CD4-positive, alpha-beta T cell (primary cell): Measurements from ENCODE around the gene UGT1A5. TPM values are rescaled to one million over a fixed set of nuclear protein-coding genes. Genes with fewer than 3 reads are reported as not detected.

Experiments used
- ATAC-seq: fragments of 200-7000 bp; cut with Tn5 transposase; one replicate; pipeline ENCODE4 v1.10.0; 2022; ENCODE audit warnings: mild to moderate bottlenecking; ENCODE audit not compliant: poor library complexity
- CTCF ChIA-PET: fragments of 350-600 bp; sonication (Branson Sonifier 250); formaldehyde crosslinking; loops from one replicate; lab custom pipeline; 2021; ENCODE audit warnings: antibody characterized with exemption, inconsistent platforms; lab: Charles Lee
- POLR2A ChIA-PET: fragments of 350-600 bp; sonication (Branson Sonifier 250); formaldehyde crosslinking; loops from one replicate; lab custom pipeline; 2021; ENCODE audit warnings: antibody characterized with exemption, inconsistent platforms; lab: Charles Lee
- DNase-seq, 14 experiments: peaks; one replicate each; pipeline ENCODE4 v3.0.0-alpha.2; 2013 to 2020; ENCODE audit warnings: mixed read lengths in 2 of 14
- H3K27ac ChIP-seq, 2 donors: one replicate each; pipeline versions ENCODE4 v1.5.1 to v1.7.0; 2013; ENCODE audit warnings: low read length in 2 of 2, low read depth in 1 of 2, mild to moderate bottlenecking in 1 of 2
- H3K27me3 ChIP-seq, 2 experiments: 1 replicate in 1 of 2; 2 replicates in 1 of 2; pipeline versions ENCODE4 v1.6.1 to v1.7.0; 2013; ENCODE audit warnings: low read length in 2 of 2, control low read depth in 1 of 2, mild to moderate bottlenecking in 1 of 2, moderate library complexity in 1 of 2; ENCODE audit not compliant: insufficient read depth in 2 of 2, control insufficient read depth in 1 of 2
- H3K36me3 ChIP-seq: one replicate; pipeline ENCODE4 v1.6.1; 2013; ENCODE audit warnings: low read length, control low read depth; ENCODE audit not compliant: insufficient read depth
- H3K4me1 ChIP-seq: one replicate; pipeline ENCODE4 v1.6.1; 2013; ENCODE audit warnings: low read length, control low read depth; ENCODE audit not compliant: insufficient read depth
- H3K4me3 ChIP-seq: one replicate; pipeline ENCODE4 v1.5.1; 2013; ENCODE audit warnings: mild to moderate bottlenecking, low read length, moderate library complexity
- H3K9me3 ChIP-seq, 2 experiments: 1 replicate in 1 of 2; 2 replicates in 1 of 2; pipeline versions ENCODE4 v1.6.1 to v1.7.0; 2013; ENCODE audit warnings: low read length in 2 of 2, mild to moderate bottlenecking in 2 of 2, control low read depth in 1 of 2, moderate library complexity in 1 of 2; ENCODE audit not compliant: control insufficient read depth in 1 of 2, insufficient read depth in 1 of 2
- H3K27ac Mint-ChIP-seq: one replicate; pipeline ENCODE4 v1.8.0; 2020; ENCODE audit warnings: mixed read lengths
- H3K27me3 Mint-ChIP-seq: one replicate; pipeline ENCODE4 v1.8.0; 2021; ENCODE audit warnings: mixed read lengths
- H3K36me3 Mint-ChIP-seq: one replicate; pipeline ENCODE4 v1.8.0; 2021; ENCODE audit warnings: low read depth, mixed read lengths
- H3K4me1 Mint-ChIP-seq: one replicate; pipeline ENCODE4 v1.8.0; 2021; ENCODE audit warnings: low read depth, mixed read lengths
- H3K4me3 Mint-ChIP-seq: one replicate; pipeline ENCODE4 v1.8.0; 2020; ENCODE audit warnings: mild to moderate bottlenecking, mixed read lengths
- H3K9me3 Mint-ChIP-seq: one replicate; pipeline ENCODE4 v1.8.0; 2020; ENCODE audit warnings: mixed read lengths
- CTCF ChIP-seq: fragments of 200-600 bp; IDR thresholded peaks from one replicate; pipeline ENCODE4 v1.8.0; 2022; ENCODE audit warnings: antibody characterized with exemption, mild to moderate bottlenecking
- intact Hi-C, 2 experiments: fragments of 100-400 bp; cut with DNase I in 1 of 2; cut with micrococcal nuclease in 1 of 2; formaldehyde crosslinking; loops; one replicate each; pipeline versions ENCODE4 v1.15.1 to v1.9.0; 2023 to 2025; cut with DNase I, micrococcal nuclease
- total RNA-seq, 174 experiments: library from RNA in 2 of 174; stranded (reverse) in 2 of 174; gene quantifications; one replicate each; pipeline ENCODE4 v1.2.3 and lab custom pipeline; 2021 to 2026

The UGT1A5 gene
- total RNA-seq, 2 experiments from 2014 or later, result not detected

DNA sequence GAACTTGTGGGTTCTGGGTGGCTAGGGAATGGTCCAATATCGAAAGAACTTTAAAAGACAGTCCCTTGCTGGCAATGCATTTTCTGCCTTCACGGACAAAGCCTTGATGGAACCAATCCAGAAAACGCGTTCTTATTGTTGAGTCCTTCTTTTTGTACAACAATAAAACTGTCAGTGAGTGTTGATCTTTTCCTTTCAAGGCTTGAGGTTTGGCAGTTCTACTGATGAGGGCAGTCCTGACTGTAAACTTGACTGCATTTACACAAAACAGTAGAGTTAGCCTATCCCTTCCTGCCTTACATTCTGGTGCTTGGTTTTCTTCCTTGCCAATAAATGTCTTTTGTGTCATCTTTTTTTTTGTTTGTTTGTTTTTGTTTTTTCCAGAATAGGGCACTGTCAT lies 33.5 kb upstream of the UGT1A5 start:
- ChIA-PET CTCF (no interaction called here), POLR2A (no interaction called here)
- H3K36me3 Mint-ChIP-seq, result no peaks in the 10 kb centered on the region

GRCh38 chr2:233680361-233681045 lies 32.2 kb upstream of the UGT1A5 start:
- ChIA-PET POLR2A (no interaction called here), CTCF (no interaction called here)

More for the DNA sequence above, 33.5 kb upstream of the UGT1A5 start:
- Mint-ChIP-seq H3K4me1 (no peaks in the 10 kb centered on the region), H3K27me3 (peaks cover 30% of the 10 kb centered on the region), H3K9me3 (no peaks in the 10 kb centered on the region), H3K27ac (no peak overlapping the region), H3K4me3 (no peak overlapping the region)
- ATAC-seq (no peak), DNase-seq (no peak)
- no peaks in the 10 kb centered on the region for H3K9me3 ChIP-seq
- no peak overlapping the region for H3K4me3 ChIP-seq
- no peaks in the 10 kb centered on the region for H3K4me1 ChIP-seq
- H3K36me3 ChIP-seq, result no peaks in the 10 kb centered on the region
- no peak for TF ChIP-seq CTCF
- intact Hi-C loops, result no loop called here
- H3K27me3 ChIP-seq, result peaks cover 0 to 8% of the 10 kb centered on the region in 2 experiments
- H3K27ac ChIP-seq, result no peak overlapping the region

DNA sequence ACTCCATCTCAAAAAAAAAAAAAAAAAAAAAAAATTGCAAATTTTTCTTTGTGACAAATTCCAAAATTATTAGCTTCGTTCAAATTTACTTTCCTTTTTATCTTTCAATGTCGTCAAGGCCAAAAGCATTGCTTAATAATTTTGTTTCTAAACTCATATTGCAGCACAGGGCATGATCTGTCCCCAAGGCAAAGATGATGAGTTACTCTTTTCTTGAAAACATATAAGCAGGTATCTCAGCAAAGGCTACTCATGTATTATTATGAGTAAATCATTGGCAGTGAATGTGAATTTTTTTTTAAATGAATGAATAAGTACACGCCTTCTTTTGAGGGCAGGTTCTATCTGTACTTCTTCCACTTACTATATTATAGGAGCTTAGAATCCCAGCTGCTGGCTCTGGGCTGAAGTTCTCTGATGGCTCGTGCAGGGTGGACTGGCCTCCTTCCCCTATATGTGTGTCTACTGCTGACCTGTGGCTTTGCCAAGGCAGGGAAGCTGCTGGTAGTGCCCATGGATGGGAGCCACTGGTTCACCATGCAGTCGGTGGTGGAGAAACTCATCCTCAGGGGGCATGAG lies 31.1 kb upstream of the UGT1A5 start, which contains the start of gene UGT1A7:
Gene UGT1A7 (plus strand): TSS at position 381 of the 579 bp plus-strand sequence. CDS start 37 bp downstream, at position 418.
- ATAC-seq, result no peak
- peaks cover 31% of the 10 kb centered on the region for H3K27me3 Mint-ChIP-seq

More at GRCh38 chr2:233680361-233681045, 32.2 kb upstream of the UGT1A5 start:
- no peaks in the 10 kb centered on the region for H3K4me1 Mint-ChIP-seq
- no peak overlapping the region for H3K27ac Mint-ChIP-seq
- H3K4me3 Mint-ChIP-seq, result no peak overlapping the region
- no peaks in the 10 kb centered on the region for H3K36me3 ChIP-seq
- no peak overlapping the region for H3K27ac ChIP-seq
- peaks cover 0 to 8% of the 10 kb centered on the region in 2 experiments for H3K27me3 ChIP-seq
- no peak for DNase-seq
- H3K9me3 ChIP-seq, result no peaks in the 10 kb centered on the region
- H3K4me1 ChIP-seq, result no peaks in the 10 kb centered on the region
- peaks cover 30% of the 10 kb centered on the region for H3K27me3 Mint-ChIP-seq
- intact Hi-C loops, result no loop called here
- H3K9me3 Mint-ChIP-seq, result no peaks in the 10 kb centered on the region
- no peak overlapping the region for H3K4me3 ChIP-seq
- TF ChIP-seq CTCF, result no peak
- no peak for ATAC-seq
- no peaks in the 10 kb centered on the region for H3K36me3 Mint-ChIP-seq

More for the DNA sequence above, 31.1 kb upstream of the UGT1A5 start, which contains the start of gene UGT1A7:
- Histone ChIP-seq H3K27ac (no peak within 1 kb of the TSS), H3K9me3 (no peaks in the 10 kb centered on the region), H3K27me3 (peaks cover 0 to 2% of the 10 kb centered on the region in 2 experiments), H3K4me3 (no peak within 1 kb of the TSS), H3K4me1 (no peaks in the 10 kb centered on the region), H3K36me3 (no peaks in the 10 kb centered on the region)
- H3K27ac Mint-ChIP-seq, result no peak within 1 kb of the TSS
- ChIA-PET POLR2A (no interaction called here), CTCF (no interaction called here)
- H3K36me3 Mint-ChIP-seq, result no peaks in the 10 kb centered on the region
- intact Hi-C loops, result no loop called here
- TF ChIP-seq CTCF, result no peak
- H3K4me3 Mint-ChIP-seq, result no peak within 1 kb of the TSS
- no peaks in the 10 kb centered on the region for H3K4me1 Mint-ChIP-seq
- DNase-seq, result no peak
- H3K9me3 Mint-ChIP-seq, result no peaks in the 10 kb centered on the region
